ENCODE results near the gene RPL10A.

The RPL10A gene

DNA sequence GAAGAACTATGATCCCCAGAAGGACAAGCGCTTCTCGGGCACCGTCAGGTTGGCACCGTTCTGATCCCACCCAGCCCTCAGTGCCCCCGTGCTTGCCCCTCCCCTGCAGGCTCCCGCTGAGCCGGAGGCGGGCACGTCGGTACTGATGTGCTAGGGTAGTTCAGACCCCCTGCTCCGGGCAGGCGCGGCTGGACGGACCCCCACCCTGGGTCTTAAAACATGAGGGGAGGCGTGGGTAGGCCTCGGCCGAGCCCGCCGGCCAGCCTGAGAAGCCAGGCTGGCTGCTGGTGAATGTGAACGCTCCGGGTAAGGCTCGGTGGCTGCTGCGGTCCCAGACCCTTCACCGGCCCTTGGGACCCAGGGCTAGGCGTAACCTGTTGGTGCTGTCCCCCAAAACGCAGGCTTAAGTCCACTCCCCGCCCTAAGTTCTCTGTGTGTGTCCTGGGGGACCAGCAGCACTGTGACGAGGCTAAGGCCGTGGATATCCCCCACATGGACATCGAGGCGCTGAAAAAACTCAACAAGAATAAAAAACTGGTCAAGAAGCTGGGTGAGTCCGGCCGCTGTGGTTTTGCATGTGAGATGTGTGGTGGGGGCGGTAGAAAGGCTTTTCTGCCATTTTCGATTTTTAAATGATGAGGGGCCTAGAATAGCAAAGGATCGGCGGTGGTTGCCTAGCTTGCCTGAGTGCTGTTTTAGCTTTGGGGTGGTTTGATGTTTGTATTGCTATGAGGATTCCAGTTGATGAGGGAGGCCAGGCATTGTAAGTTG, 964 bp downstream of the RPL10A start:
- H3K4me2 ChIP-seq (ENCODE audit: low read depth, low read length, poor library complexity, severe bottlenecking) = peak overlapping the region; percentile 89
- H3K4me3 ChIP-seq (ENCODE audit: low read length, poor library complexity, severe bottlenecking) = peak overlapping the region; percentile 99
- H3K4me1 ChIP-seq (ENCODE audit: insufficient read depth, low read length, poor library complexity, severe bottlenecking) = peaks cover 29% of the 10 kb centered on the region
- no peak overlapping the region for H2AFZ ChIP-seq (ENCODE audit: low read length)
- peaks cover 52% of the 10 kb centered on the region for H3K79me2 ChIP-seq (ENCODE audit: insufficient read depth, low read length)
- no peak for TF ChIP-seq EZH2phosphoT487 (IDR thresholded peaks at IDR 0.05; ENCODE audit: borderline replicate concordance)
- no peak for TF ChIP-seq CTCF (conservative IDR thresholded peaks at IDR 0.05; ENCODE audit: low read length)
- peaks cover 13% of the 10 kb centered on the region for H3K27me3 ChIP-seq (ENCODE audit: insufficient read depth, low read length, poor library complexity, severe bottlenecking)
- peaks cover 57% of the 10 kb centered on the region for H4K20me1 ChIP-seq (ENCODE audit: insufficient read depth, low read length, poor library complexity, severe bottlenecking)
- no peaks in the 10 kb centered on the region for H3K9me3 ChIP-seq (ENCODE audit: insufficient read depth, low read depth, low read length)
- peaks cover 45% of the 10 kb centered on the region for H3K36me3 ChIP-seq (ENCODE audit: insufficient read depth, low read length)
- H3K9me2 ChIP-seq (replicated peaks; ENCODE audit: low read depth, low read length) = no peaks in the 10 kb centered on the region
- peak overlapping the region; percentile 100 for H3K9ac ChIP-seq (ENCODE audit: low read depth, low read length, poor library complexity, severe bottlenecking)
- 0 out of 2 replicates have a peak, but pooled peaks cover 3% of the 10 kb centered on the region for H3F3A ChIP-seq (ENCODE audit: low read depth)

DNA sequence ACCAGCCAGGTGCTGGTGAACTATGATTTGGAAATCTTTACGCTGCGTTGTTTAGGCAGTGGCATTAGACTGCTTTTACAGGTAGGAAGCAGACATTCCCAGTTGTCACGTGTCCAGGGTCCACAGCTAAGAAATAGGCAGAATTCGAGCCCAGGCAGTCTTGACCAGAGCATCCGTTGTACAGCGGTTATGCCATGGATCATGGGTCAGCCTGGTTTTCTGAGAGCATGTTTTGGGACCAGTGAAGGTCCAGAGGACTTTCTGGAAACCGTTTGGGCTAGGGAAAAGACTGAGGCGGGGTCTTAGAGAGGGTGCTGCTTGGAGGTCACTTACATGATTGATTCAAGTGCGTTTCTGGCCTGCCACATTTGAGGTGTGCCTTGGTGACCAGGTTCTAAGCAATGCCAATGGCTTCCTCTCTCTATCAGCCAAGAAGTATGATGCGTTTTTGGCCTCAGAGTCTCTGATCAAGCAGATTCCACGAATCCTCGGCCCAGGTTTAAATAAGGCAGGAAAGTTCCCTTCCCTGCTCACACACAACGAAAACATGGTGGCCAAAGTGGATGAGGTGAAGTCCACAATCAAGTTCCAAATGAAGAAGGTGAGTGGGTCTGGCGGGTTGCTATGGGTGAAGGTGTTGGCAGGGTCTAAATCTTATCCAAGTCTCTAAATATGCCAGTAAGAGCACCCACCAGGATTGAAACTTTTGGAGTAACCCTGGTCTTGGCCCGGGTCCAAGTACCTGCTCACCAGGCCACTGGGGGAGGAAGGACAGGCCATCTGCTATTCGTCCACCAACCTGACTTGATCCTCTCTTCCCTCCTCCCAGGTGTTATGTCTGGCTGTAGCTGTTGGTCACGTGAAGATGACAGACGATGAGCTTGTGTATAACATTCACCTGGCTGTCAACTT, 1.8 kb downstream of the RPL10A start:
- peaks cover 13% of the 10 kb centered on the region for H3K27me3 ChIP-seq (ENCODE audit: insufficient read depth, low read length, poor library complexity, severe bottlenecking)
- H4K20me1 ChIP-seq (ENCODE audit: insufficient read depth, low read length, poor library complexity, severe bottlenecking) = peaks cover 57% of the 10 kb centered on the region
- H3K9me2 ChIP-seq (replicated peaks; ENCODE audit: low read depth, low read length) = no peaks in the 10 kb centered on the region
- no peaks in the 10 kb centered on the region for H3K9me3 ChIP-seq (ENCODE audit: insufficient read depth, low read depth, low read length)
- no peak overlapping the region for H2AFZ ChIP-seq (ENCODE audit: low read length)
- H3K36me3 ChIP-seq (ENCODE audit: insufficient read depth, low read length) = peaks cover 45% of the 10 kb centered on the region
- peak overlapping the region; percentile 99 for H3K4me3 ChIP-seq (ENCODE audit: low read length, poor library complexity, severe bottlenecking)
- peaks cover 52% of the 10 kb centered on the region for H3K79me2 ChIP-seq (ENCODE audit: insufficient read depth, low read length)
- peak overlapping the region; percentile 100 for H3K9ac ChIP-seq (ENCODE audit: low read depth, low read length, poor library complexity, severe bottlenecking)
- peak overlapping the region; percentile 89 for H3K4me2 ChIP-seq (ENCODE audit: low read depth, low read length, poor library complexity, severe bottlenecking)
- 0 out of 2 replicates have a peak, but pooled peaks cover 3% of the 10 kb centered on the region for H3F3A ChIP-seq (ENCODE audit: low read depth)
- H3K4me1 ChIP-seq (ENCODE audit: insufficient read depth, low read length, poor library complexity, severe bottlenecking) = peaks cover 29% of the 10 kb centered on the region
- TF ChIP-seq EZH2phosphoT487 (IDR thresholded peaks at IDR 0.05; ENCODE audit: borderline replicate concordance) (no peak), CTCF (conservative IDR thresholded peaks at IDR 0.05; ENCODE audit: low read length) (no peak)

GRCh38 chr6:35470663-35471120, 2.5 kb downstream of the RPL10A start:
- Histone ChIP-seq H4K20me1 (ENCODE audit: insufficient read depth, low read length, poor library complexity, severe bottlenecking) (peaks cover 57% of the 10 kb centered on the region), H3K9me2 (replicated peaks; ENCODE audit: low read depth, low read length) (no peaks in the 10 kb centered on the region), H3K9ac (ENCODE audit: low read depth, low read length, poor library complexity, severe bottlenecking) (peak overlapping the region; percentile 100), H3K27me3 (ENCODE audit: insufficient read depth, low read length, poor library complexity, severe bottlenecking) (peaks cover 13% of the 10 kb centered on the region), H3K36me3 (ENCODE audit: insufficient read depth, low read length) (peaks cover 45% of the 10 kb centered on the region), H3K4me1 (ENCODE audit: insufficient read depth, low read length, poor library complexity, severe bottlenecking) (peaks cover 29% of the 10 kb centered on the region), H3F3A (ENCODE audit: low read depth) (0 out of 2 replicates have a peak, but pooled peaks cover 3% of the 10 kb centered on the region), H3K9me3 (ENCODE audit: insufficient read depth, low read depth, low read length) (no peaks in the 10 kb centered on the region), H2AFZ (ENCODE audit: low read length) (no peak overlapping the region), H3K4me2 (ENCODE audit: low read depth, low read length, poor library complexity, severe bottlenecking) (peak overlapping the region; percentile 89), H3K79me2 (ENCODE audit: insufficient read depth, low read length) (peaks cover 52% of the 10 kb centered on the region), H3K4me3 (ENCODE audit: low read length, poor library complexity, severe bottlenecking) (peak overlapping the region; percentile 99)
- TF ChIP-seq EZH2phosphoT487 (IDR thresholded peaks at IDR 0.05; ENCODE audit: borderline replicate concordance) (no peak), CTCF (conservative IDR thresholded peaks at IDR 0.05; ENCODE audit: low read length) (no peak)
